Activated naive CD4-positive, alpha-beta T cell treated with anti-CD3 and anti-CD28 coated beads, Interleukin-2, amount 10 ng/mL, durations not matched to agents 7 days and 5 days (primary cell): ENCODE results near the gene GPRC5C.

Experiments used
- CTCF ChIA-PET: fragments of 350-600 bp; sonication (Branson Sonifier 250); formaldehyde crosslinking; loops from one replicate; lab custom pipeline; 2021; ENCODE audit warnings: antibody characterized with exemption; lab: Charles Lee
- DNase-seq: peaks from one replicate; pipeline ENCODE4 v3.0.0-alpha.2; 2020
- H3K27ac Mint-ChIP-seq: one replicate; pipeline ENCODE4 v1.8.0; 2021; ENCODE audit warnings: mild to moderate bottlenecking, moderate library complexity, mixed read lengths
- H3K27me3 Mint-ChIP-seq: one replicate; pipeline ENCODE4 v1.8.0; 2021; ENCODE audit warnings: mild to moderate bottlenecking, mixed read lengths
- H3K36me3 Mint-ChIP-seq: one replicate; pipeline ENCODE4 v1.8.0; 2021; ENCODE audit warnings: mixed read lengths
- H3K4me1 Mint-ChIP-seq: one replicate; pipeline ENCODE4 v1.8.0; 2021; ENCODE audit warnings: mixed read lengths
- H3K4me3 Mint-ChIP-seq: one replicate; pipeline ENCODE4 v1.8.0; 2021; ENCODE audit warnings: mild to moderate bottlenecking, moderate library complexity, mixed read lengths
- H3K9me3 Mint-ChIP-seq: one replicate; pipeline ENCODE4 v1.8.0; 2021; ENCODE audit warnings: mixed read lengths

The GPRC5C gene

GRCh38 chr17:74431568-74432423 lies at the start of gene GPRC5C:
Gene GPRC5C (plus strand): TSS chr17:74432088. CDS start chr17:74439777, 7,689 bp downstream.
- peaks cover 99% of the 10 kb centered on the region for H3K27me3 Mint-ChIP-seq
- CTCF ChIA-PET = no interaction called here
- H3K27ac Mint-ChIP-seq = no peak within 1 kb of the TSS
- H3K4me1 Mint-ChIP-seq = peaks cover 15% of the 10 kb centered on the region
- H3K4me3 Mint-ChIP-seq = peak within 1 kb of the TSS; percentile 21
- DNase-seq = peak; percentile 74
- no peaks in the 10 kb centered on the region for H3K9me3 Mint-ChIP-seq
- no peaks in the 10 kb centered on the region for H3K36me3 Mint-ChIP-seq

- Mint-ChIP-seq H3K4me3 (no peak overlapping the region), H3K27ac (no peak overlapping the region), H3K4me1 (peaks cover 13% of the 10 kb centered on the region), H3K36me3 (no peaks in the 10 kb centered on the region), H3K27me3 (peaks cover 44% of the 10 kb centered on the region), H3K9me3 (no peaks in the 10 kb centered on the region)
- DNase-seq = no peak
- CTCF ChIA-PET = interaction anchor here (1.5 kb wide), 1 partner anchor 15 kb away, joined by 3 read pairs; no protein-coding TSS in a partner anchor
Measured at GRCh38 chr17:74383141-74383540, 48.7 kb upstream of the GPRC5C start.

GRCh38 chr17:74385201-74385600 lies 46.7 kb upstream of the GPRC5C start:
- CTCF ChIA-PET = interaction anchor here (0.9 to 1.1 kb wide), 2 partner anchors 16 to 72 kb away, joined by 3 to 5 read pairs; no protein-coding TSS in a partner anchor

GRCh38 chr17:74386386-74386785 lies 45.5 kb upstream of the GPRC5C start:
- no peak for DNase-seq
- Mint-ChIP-seq H3K9me3 (no peaks in the 10 kb centered on the region), H3K36me3 (no peaks in the 10 kb centered on the region), H3K27ac (no peak overlapping the region), H3K4me3 (no peak overlapping the region), H3K4me1 (no peaks in the 10 kb centered on the region), H3K27me3 (peaks cover 41% of the 10 kb centered on the region)
- CTCF ChIA-PET = interaction anchor here (0.7 to 1.1 kb wide), 2 partner anchors 67 to 71 kb away, joined by 5 read pairs; no protein-coding TSS in a partner anchor

More at GRCh38 chr17:74385201-74385600, 46.7 kb upstream of the GPRC5C start:
- H3K36me3 Mint-ChIP-seq = no peaks in the 10 kb centered on the region
- H3K4me1 Mint-ChIP-seq = peaks cover 3% of the 10 kb centered on the region
- H3K27ac Mint-ChIP-seq = no peak overlapping the region
- no peaks in the 10 kb centered on the region for H3K9me3 Mint-ChIP-seq
- peaks cover 49% of the 10 kb centered on the region for H3K27me3 Mint-ChIP-seq
- no peak overlapping the region for H3K4me3 Mint-ChIP-seq
- no peak for DNase-seq

GRCh38 chr17:74387365-74388218 lies 44.3 kb upstream of the GPRC5C start:
- Mint-ChIP-seq H3K4me1 (no peaks in the 10 kb centered on the region), H3K27ac (no peak overlapping the region), H3K36me3 (no peaks in the 10 kb centered on the region), H3K9me3 (no peaks in the 10 kb centered on the region), H3K4me3 (no peak overlapping the region), H3K27me3 (peaks cover 46% of the 10 kb centered on the region)
- DNase-seq = no peak
- CTCF ChIA-PET = interaction anchor here (2.0 kb wide), 1 partner anchor 9 kb away, joined by 9 read pairs; no protein-coding TSS in a partner anchor

GRCh38 chr17:74389084-74389753 lies 42.7 kb upstream of the GPRC5C start:
- CTCF ChIA-PET = interaction anchor here (1.2 to 2.0 kb wide), 3 partner anchors 10 to 105 kb away, joined by 3 to 9 read pairs (median 3); no protein-coding TSS in a partner anchor
- Mint-ChIP-seq H3K4me3 (no peak overlapping the region), H3K4me1 (no peaks in the 10 kb centered on the region), H3K36me3 (no peaks in the 10 kb centered on the region), H3K9me3 (no peaks in the 10 kb centered on the region), H3K27me3 (peaks cover 52% of the 10 kb centered on the region), H3K27ac (no peak overlapping the region)
- DNase-seq = no peak

GRCh38 chr17:74389937-74390679 lies 41.8 kb upstream of the GPRC5C start:
- Mint-ChIP-seq H3K27ac (no peak overlapping the region), H3K4me1 (no peaks in the 10 kb centered on the region), H3K27me3 (peaks cover 60% of the 10 kb centered on the region), H3K9me3 (no peaks in the 10 kb centered on the region), H3K4me3 (no peak overlapping the region), H3K36me3 (no peaks in the 10 kb centered on the region)
- CTCF ChIA-PET = interaction anchor here (1.2 kb wide), 1 partner anchor 104 kb away, joined by 3 read pairs; no protein-coding TSS in a partner anchor
- DNase-seq = no peak

- CTCF ChIA-PET = interaction anchor here (1.2 to 1.3 kb wide), 2 partner anchors 10 to 105 kb away, joined by 3 to 5 read pairs; no protein-coding TSS in a partner anchor
- H3K9me3 Mint-ChIP-seq = no peaks in the 10 kb centered on the region
- no peak overlapping the region for H3K4me3 Mint-ChIP-seq
- peaks cover 55% of the 10 kb centered on the region for H3K27me3 Mint-ChIP-seq
- DNase-seq = no peak
- H3K4me1 Mint-ChIP-seq = no peaks in the 10 kb centered on the region
- no peaks in the 10 kb centered on the region for H3K36me3 Mint-ChIP-seq
- H3K27ac Mint-ChIP-seq = no peak overlapping the region
Measured at GRCh38 chr17:74390680-74391653, 40.9 kb upstream of the GPRC5C start.

GRCh38 chr17:74391771-74392170 lies 40.1 kb upstream of the GPRC5C start:
- CTCF ChIA-PET = interaction anchor here (1.2 to 1.3 kb wide), 3 partner anchors 11 to 192 kb away, joined by 3 to 5 read pairs (median 3); no protein-coding TSS in a partner anchor
- no peak for DNase-seq
- no peak overlapping the region for H3K4me3 Mint-ChIP-seq

GRCh38 chr17:74392848-74393247 lies 39.0 kb upstream of the GPRC5C start:
- no peak overlapping the region for H3K27ac Mint-ChIP-seq
- H3K4me3 Mint-ChIP-seq = no peak overlapping the region
- H3K36me3 Mint-ChIP-seq = no peaks in the 10 kb centered on the region
- H3K9me3 Mint-ChIP-seq = no peaks in the 10 kb centered on the region
- CTCF ChIA-PET = interaction anchor here (1.1 to 1.8 kb wide), 4 partner anchors 24 to 193 kb away, joined by 3 to 5 read pairs (median 4); no protein-coding TSS in a partner anchor
- H3K4me1 Mint-ChIP-seq = no peaks in the 10 kb centered on the region
- peaks cover 51% of the 10 kb centered on the region for H3K27me3 Mint-ChIP-seq
- no peak for DNase-seq

More at GRCh38 chr17:74391771-74392170, 40.1 kb upstream of the GPRC5C start:
- Mint-ChIP-seq H3K27ac (no peak overlapping the region), H3K9me3 (no peaks in the 10 kb centered on the region), H3K27me3 (peaks cover 54% of the 10 kb centered on the region), H3K4me1 (no peaks in the 10 kb centered on the region), H3K36me3 (no peaks in the 10 kb centered on the region)

- Mint-ChIP-seq H3K36me3 (no peaks in the 10 kb centered on the region), H3K4me1 (no peaks in the 10 kb centered on the region), H3K4me3 (no peak overlapping the region), H3K27ac (no peak overlapping the region), H3K27me3 (peaks cover 47% of the 10 kb centered on the region), H3K9me3 (no peaks in the 10 kb centered on the region)
- DNase-seq = no peak
- CTCF ChIA-PET = interaction anchor here (1.1 to 1.8 kb wide), 3 partner anchors 25 to 139 kb away, joined by 3 to 5 read pairs (median 4); no protein-coding TSS in a partner anchor
Measured at GRCh38 chr17:74393346-74393942, 38.4 kb upstream of the GPRC5C start.
